ENCODE data around the gene DBNDD1. TPM values are rescaled to one million over a fixed set of nuclear protein-coding genes. Genes with fewer than 3 reads are reported as not detected.
"Not testable (repeated sequence)": the region's sequence is repeated elsewhere in the genome, so short reads cannot be mapped to it uniquely, and the experiment has no call there.

Gene DBNDD1
- 10 to 100 TPM in 3 of 6 experiments, 1 to 10 TPM in 3; 2.6 to 17.5 (median 7.6) TPM for total RNA-seq
- long read RNA-seq, partial matches to known transcripts = 0 of 1 reads
- long read RNA-seq, other reads (novel, unspliced or antisense) = 0 of 1 reads

GRCh38 chr16:90018652-90019542, at the start of gene DBNDD1:
DBNDD1 (minus strand) TSS chr16:90019456; CDS start chr16:90019341, 115 bp downstream.
- H3K4me1 ChIP-seq = peaks cover 0 to 10% (median 3%) of the 10 kb centered on the region in 4 donors

GRCh38 chr16:90061437-90061836, 42.2 kb upstream of the DBNDD1 start:
- intact Hi-C loops (cut with DNase I) = no loop called here
- TF ChIP-seq CTCF (IDR thresholded peaks at IDR 0.05) (no peak), POLR2A (IDR thresholded peaks at IDR 0.05) (no peak)
- ATAC-seq (peak in 1 of 4 donors; percentile 25), DNase-seq (no peak)
- H3K4me1 ChIP-seq = no peaks in the 10 kb centered on the region
- no peaks in the 10 kb centered on the region for H3K27me3 ChIP-seq
- no peaks in the 10 kb centered on the region for H3K9me3 ChIP-seq
- no peak overlapping the region for H3K27ac ChIP-seq
- H3K36me3 ChIP-seq = no peaks in the 10 kb centered on the region
- no peak overlapping the region for H3K4me3 ChIP-seq
- 42% methylated on average over 3 of the region's 3 CpGs for WGBS (ENCODE audit: insufficient coverage, low coverage, low lambda C conversion rate, missing lambda C conversion rate)

More at GRCh38 chr16:90018652-90019542, at the start of gene DBNDD1:
- peak within 1 kb of the TSS; percentile 56 to 64 (median 56) for H3K4me3 ChIP-seq
- H3K27ac ChIP-seq = peak within 1 kb of the TSS in 2 of 3 donors; percentile 50 to 65
- H3K27me3 ChIP-seq = no peaks in the 10 kb centered on the region
- no peaks in the 10 kb centered on the region for H3K36me3 ChIP-seq
- intact Hi-C loops (cut with DNase I) = no loop called here
- ATAC-seq (peak; percentile 9 to 17 (median 10)), DNase-seq (no peak)
- no peak for TF ChIP-seq POLR2A (IDR thresholded peaks at IDR 0.05)
- no peak for TF ChIP-seq CTCF (IDR thresholded peaks at IDR 0.05)
- WGBS (ENCODE audit: insufficient coverage, low coverage, low lambda C conversion rate, missing lambda C conversion rate) = 0% methylated on average over 1 of the region's 103 CpGs
- H3K9me3 ChIP-seq = no peaks in the 10 kb centered on the region

- Histone ChIP-seq H3K27ac (no peak overlapping the region), H3K4me1 (no peaks in the 10 kb centered on the region), H3K36me3 (no peaks in the 10 kb centered on the region), H3K9me3 (no peaks in the 10 kb centered on the region), H3K4me3 (no peak overlapping the region), H3K27me3 (no peaks in the 10 kb centered on the region)
- TF ChIP-seq CTCF (IDR thresholded peaks at IDR 0.05) = no peak
- intact Hi-C loops (cut with DNase I) = no loop called here
- peak in 2 of 4 donors; percentile 55 to 66 for ATAC-seq
- no peak for DNase-seq
- WGBS (ENCODE audit: insufficient coverage, low coverage, low lambda C conversion rate, missing lambda C conversion rate) = 50% methylated on average over 6 of the region's 8 CpGs
Measured at GRCh38 chr16:90057738-90058173, 38.5 kb upstream of the DBNDD1 start.

- H3K9me3 ChIP-seq; intact Hi-C loops (cut with DNase I); ATAC-seq; H3K27me3 ChIP-seq; H3K27ac ChIP-seq; H3K4me1 ChIP-seq; DNase-seq; H3K36me3 ChIP-seq; H3K4me3 ChIP-seq: not testable (repeated sequence)
- 53% methylated on average over 5 of the region's 15 CpGs for WGBS (ENCODE audit: insufficient coverage, low coverage, low lambda C conversion rate, missing lambda C conversion rate)
Measured at GRCh38 chr16:90056521-90056920, 37.3 kb upstream of the DBNDD1 start.

- Histone ChIP-seq H3K4me3 (no peak overlapping the region), H3K9me3 (no peaks in the 10 kb centered on the region), H3K27me3 (no peaks in the 10 kb centered on the region), H3K36me3 (no peaks in the 10 kb centered on the region), H3K4me1 (no peaks in the 10 kb centered on the region), H3K27ac (no peak overlapping the region)
- 42% methylated on average over 4 of the region's 4 CpGs for WGBS (ENCODE audit: insufficient coverage, low coverage, low lambda C conversion rate, missing lambda C conversion rate)
- intact Hi-C loops (cut with DNase I) = no loop called here
- no peak for TF ChIP-seq CTCF (IDR thresholded peaks at IDR 0.05)
- TF ChIP-seq POLR2A (IDR thresholded peaks at IDR 0.05) = no peak
- ATAC-seq = no peak
- no peak for DNase-seq
Measured at GRCh38 chr16:90055371-90055770, 36.1 kb upstream of the DBNDD1 start.
